NCI-H146 (cell line): Measurements from ENCODE around the gene ACACA.

Experiments
- DNase-seq: peaks from one replicate; lab custom pipeline; 2025; lab: John Stamatoyannopoulos, UW

Gene ACACA

GRCh38 chr17:37131669-37132611, 274.7 kb downstream of the ACACA start:
- DNase-seq = no peak

DNA sequence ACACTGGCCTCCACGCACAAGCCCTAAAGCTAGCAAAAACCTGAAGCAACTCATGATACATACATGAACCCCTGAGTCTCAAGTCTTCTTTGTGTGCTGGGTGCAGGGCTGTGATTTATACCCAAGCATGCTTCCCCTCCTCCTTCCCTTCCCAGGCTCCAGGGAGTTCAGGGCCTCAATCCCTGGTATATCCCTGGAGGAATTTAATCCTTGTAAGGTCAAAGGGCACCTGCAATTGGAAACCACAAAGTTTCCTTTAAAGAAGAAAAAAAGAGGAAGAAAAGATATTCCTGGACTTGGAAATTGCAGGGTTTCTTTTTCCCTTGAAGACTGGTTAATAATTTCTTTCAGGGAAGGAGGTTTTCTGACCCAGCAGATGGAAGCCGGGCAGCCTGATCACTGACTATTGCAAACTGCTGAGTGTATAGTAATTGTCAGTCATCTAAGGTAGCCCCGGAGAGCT, 275.6 kb downstream of the ACACA start:
- DNase-seq = no peak

DNA sequence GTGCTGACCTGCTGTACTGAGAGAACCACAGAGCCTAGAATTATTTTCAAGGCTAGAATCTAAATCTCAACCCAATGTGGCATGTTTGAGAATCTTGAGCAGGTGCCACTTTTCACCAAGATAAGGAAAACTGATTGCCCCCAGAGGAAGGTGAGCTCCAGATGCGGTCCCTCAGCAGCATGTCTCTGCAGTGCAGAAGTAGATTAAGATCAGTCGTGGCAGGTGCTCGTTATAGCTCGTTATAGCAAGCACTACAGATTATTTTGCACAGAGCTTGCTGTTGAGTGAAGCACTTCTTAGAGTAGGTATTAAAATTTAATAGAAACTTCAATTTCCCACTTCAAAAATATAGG, 281.8 kb downstream of the ACACA start:
- DNase-seq = no peak

GRCh38 chr17:37123941-37124820, 282.5 kb downstream of the ACACA start:
- DNase-seq = no peak

DNA sequence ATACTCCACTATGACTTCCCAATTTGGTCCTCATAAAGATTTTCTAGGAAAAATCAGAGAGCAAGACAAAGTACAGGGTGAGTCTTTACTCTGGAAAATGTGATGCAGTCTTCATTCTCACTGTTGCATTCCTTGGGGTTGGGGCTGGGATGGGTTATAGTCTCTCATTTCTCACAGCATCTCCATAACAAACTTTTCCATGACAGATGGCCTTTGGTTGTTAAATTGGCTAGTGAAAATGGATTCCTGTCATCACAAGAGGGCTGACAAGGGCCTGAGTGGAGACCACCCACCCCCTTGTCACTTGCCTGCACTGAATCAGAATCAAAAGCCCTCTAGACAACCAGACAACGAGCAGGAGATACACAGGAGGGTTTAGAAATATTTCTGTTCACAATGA, 283.2 kb downstream of the ACACA start:
- no peak for DNase-seq

- no peak for DNase-seq
These were observed 285.0 kb downstream of the ACACA start for GRCh38 chr17:37121616-37122015.

DNA sequence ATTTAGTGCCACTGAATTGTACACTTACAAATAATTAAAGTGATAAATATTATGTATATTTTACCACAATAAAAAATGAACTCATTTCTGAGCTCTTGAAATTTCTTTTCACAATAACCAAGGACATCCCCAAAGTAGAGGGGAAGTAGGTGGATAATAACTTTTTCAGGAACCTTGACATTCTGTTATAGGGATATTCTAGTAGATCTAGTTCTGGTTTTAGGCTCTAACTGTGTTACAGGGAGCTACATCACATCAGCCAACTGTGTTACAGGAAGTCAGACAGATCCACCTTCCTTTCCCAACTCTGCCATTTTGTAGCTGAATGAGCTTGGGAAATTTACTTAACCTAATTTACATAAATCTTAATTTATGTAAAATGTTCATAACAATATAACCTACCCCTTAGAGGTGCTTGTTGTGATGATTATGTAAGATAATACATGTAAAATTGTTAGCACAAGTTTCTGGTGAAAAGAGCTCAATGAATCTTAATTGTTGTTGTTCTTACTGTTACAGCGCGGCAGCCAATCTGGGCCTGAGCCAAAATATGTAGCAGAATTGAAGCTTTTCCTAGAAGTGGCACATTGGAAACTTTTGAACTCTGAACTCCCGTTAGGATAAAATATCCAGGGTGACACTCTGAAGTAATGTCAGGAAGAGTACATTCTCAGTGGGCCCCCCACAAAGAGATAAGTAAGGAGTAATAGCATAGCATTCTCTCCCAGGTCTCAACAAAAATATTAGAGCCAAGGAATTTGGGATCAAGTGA, 288.1 kb downstream of the ACACA start:
- DNase-seq = no peak

DNA sequence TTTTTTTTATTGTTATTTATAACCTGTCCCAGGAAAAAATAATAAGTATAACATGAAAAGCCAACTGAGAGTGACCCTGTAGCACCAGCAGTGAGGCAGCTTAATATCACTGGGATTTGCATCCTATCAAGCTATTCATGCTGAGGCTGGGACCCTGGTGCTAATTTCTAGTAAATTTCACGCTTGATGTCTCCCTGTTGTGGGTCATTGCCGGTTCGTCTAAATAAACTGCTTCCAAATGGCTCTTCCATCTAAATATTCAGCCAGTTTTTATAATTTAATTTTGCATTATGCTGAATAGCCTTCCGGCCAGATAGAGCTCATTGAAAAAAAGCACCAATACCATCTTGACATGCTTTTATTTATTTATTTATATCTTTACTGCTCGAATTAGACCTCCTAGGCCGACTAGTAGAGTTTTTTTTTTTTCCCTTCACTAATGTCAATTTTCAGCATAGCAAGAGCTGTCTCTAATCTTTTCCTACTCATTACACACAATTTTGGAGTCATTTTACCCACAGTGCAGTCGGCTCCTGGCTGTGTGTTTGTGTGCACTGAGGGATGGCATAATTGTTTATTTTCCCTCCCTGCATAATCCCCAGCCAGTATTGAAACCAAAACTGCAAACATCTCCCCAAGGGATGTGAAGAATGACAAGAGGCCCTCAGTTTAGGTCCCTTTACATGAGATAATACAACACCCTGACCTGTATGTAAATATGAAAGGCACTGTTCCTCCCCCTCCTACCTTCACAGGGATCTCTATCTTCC, 289.1 kb downstream of the ACACA start:
- DNase-seq = peak; percentile 38

- no peak for DNase-seq
These were observed 289.9 kb downstream of the ACACA start for GRCh38 chr17:37116671-37117185.

- no peak for DNase-seq
These were observed 295.3 kb downstream of the ACACA start for GRCh38 chr17:37111329-37111728.

GRCh38 chr17:37110746-37111145, 295.9 kb downstream of the ACACA start:
- no peak for DNase-seq

DNA sequence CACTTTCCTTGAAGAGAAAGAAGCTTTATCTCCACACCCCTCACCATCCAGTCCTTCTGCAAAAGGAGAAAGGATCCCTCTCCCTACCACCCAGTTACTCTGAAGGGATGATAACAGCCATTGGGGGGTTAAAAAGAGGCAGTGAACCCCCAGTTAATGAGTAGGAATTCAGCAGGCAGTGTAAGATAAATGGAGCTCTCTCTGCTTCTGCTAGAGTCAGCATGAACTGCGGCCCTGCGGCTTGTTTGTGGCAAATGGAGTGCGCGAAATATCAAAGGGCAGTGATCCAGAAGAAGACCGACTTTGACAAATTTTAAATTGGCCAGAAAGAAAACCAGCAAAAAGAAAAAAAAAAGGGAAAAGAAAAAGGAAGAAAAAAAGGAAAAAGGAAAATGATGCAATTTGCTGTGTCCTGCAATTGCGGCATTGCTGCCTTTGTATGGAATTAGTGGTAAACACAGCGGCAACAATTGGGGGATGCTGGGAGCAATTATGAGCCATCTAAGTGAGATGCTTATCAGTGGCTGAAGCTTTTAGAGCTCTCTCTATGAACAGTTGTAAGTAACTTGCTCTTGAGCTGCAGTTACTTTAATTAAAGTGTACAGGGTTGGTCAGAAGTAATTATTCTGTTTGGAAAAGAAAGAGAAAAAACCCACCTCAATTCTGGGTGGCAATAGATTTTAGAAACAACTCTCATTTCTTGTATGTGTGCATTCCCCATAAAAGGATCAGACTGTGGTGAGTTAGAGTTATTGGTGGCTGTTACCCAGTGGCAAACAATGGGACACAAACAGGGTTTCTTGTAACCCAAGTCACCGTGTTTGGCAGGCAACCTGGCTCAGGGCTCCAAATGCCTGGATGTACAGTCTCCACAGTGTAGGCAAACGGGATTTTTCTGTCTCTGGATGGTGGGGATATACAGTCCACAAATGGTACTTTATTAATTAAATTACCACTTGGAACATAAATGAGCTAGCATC, 296.6 kb downstream of the ACACA start:
- peak; percentile 40 for DNase-seq

DNA sequence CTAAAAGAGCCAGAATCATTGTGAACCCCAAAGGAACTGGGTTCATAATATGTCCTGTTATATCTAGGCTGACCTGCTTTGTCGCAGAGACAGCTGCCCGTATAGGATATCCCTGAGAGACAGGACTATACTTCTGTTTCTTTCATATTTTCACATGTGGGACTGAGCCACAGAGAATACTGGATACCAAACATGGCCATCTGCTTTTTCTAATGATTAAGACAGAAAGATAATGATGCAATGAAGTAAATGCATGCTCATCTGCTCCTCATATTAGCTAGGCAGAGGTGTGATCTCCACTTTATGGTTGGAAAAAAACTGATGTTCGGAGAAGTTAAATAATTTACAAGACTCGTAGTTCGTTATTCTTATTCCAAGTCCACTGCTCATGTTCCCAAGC, 297.5 kb downstream of the ACACA start:
- no peak for DNase-seq

DNA sequence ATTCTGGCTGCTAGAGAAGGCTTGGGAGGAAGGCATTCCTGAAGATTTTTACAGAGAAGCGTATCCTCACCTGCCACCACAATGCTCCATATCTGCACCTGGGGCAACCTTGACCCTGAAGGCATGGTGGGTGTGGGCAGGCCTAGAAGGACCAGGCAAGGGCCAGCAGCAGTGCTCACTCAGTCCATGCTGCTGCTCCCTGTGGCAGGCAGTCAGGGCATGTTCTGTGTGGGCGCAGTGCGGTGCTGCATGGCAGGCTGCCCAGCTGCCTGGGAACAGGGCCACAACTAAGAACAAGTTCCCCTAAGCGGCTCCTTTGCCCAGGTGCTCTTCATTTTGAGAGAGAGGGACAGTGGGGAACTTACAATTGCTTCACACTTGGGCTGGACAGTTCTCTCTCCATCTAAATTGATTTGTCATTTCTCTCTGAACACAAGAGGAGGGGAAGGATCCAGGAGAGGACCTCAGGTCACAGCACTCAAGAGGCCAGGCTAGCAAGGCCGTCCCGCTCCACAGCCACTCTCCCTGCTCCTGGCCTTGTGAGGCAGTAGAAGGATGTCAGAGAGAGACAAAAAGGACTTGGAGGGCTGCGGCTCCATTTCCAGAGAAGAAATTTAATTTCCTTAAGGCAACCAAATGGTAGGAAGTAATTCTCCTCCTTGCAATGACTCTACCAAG, 299.1 kb downstream of the ACACA start:
- no peak for DNase-seq

DNA sequence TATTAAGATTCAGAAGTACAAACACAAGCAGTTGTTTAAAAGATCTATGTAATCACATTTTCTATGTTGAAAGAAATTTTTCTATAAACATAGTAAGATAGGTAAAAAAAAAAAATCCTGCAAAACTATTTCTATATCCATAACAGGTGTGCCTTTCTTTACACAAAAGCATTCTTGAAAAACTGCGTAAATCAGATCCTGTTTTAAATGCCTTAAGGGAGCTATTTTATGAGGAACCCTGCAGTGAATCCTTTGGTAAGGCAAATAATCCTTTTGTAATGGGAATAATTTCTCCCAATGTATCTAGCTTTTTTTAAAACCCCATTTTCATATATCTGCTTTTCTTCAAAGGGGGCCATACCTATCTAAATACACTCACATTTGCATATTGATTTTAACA, 300.6 kb downstream of the ACACA start:
- peak; percentile 93 for DNase-seq

DNA sequence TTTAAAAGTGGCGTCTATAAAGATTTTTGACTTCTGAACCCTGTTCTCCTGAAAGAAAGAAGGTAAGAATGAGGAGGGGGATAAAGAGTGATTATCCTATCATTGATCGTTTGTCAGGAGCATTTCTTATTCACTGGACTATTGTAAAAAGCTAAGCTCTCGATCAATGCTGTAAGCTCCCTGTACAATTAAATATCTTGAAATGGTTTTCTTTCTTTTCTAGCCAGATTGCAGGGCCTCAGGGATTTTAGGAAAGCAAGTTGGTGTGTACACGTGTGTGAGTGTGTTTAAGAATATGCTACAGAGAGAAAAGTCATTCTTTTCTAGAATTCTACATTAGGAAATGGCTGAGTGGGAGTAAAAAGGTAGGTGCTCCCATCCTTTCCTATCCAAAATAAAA, 303.4 kb downstream of the ACACA start:
- no peak for DNase-seq

GRCh38 chr17:37101306-37101705, 305.3 kb downstream of the ACACA start:
- DNase-seq = no peak

DNA sequence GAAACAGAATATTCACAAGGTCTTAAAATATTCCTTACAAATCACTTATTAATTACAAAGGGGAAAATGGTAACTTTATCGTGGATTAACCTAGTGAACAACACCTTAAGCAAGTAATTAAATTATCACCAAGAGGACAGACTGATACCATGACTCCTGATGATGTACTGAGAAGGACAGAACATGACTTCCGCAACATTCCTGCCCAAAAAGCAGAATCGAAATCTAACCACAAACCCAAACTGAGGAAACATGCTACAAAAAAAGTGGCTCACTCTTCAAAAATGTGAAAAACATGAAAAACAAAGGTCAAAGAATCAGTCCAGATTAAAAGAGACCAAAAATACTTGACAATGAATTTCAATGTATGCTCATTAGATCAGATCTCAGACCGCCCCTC, 306.4 kb downstream of the ACACA start:
- DNase-seq = no peak

DNA sequence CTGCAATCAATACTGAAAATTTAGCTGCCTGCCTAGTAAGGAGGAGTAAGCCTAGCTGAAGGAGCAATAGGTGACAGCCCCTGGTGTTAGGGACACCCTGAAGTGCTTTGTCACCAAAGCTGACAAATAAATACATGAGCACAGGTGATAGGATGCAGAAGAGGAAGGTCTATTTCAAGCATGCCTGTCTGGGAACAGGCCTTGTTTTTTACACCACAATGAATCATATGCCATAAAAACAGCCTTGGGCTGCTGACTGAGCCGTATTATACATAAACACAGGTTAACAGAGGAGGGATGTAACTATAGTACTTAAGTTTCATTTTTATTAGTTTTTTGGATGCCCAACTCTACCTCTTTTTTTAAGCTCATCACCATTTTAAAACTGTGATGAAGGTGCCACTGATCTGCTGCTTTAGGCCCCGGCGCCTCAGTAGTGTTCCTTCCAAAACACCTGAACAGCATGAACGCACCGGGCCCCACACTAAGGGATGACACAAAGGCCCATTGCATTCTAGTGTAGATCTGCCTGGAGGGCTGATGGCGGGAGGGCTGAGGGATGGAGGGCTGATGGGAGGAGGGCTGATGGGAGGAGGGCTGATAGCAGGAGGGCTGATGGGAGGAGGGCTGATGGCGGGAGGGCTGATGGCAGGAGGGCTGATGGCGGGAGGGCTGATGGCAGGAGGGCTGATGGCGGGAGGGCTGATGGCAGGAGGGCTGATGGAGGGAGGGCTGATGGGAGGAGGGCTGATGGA, 307.5 kb downstream of the ACACA start:
- no peak for DNase-seq
